ENCODE data around the gene ADCK1. TPM values are rescaled to one million over a fixed set of nuclear protein-coding genes. Genes with fewer than 3 reads are reported as not detected.
A peak's percentile ranks its signal among the peaks of the same experiment; 100 is the strongest.
"Not testable (repeated sequence)": the region's sequence is repeated elsewhere in the genome, so short reads cannot be mapped to it uniquely, and the experiment has no call there.

The ADCK1 gene
- total RNA-seq, 2 donors from 2014 or later = 6.9 to 7.4 TPM

- Mint-ChIP-seq H3K4me3 (no peak overlapping the region), H3K27me3 (ENCODE audit: insufficient read depth) (no peaks in the 10 kb centered on the region), H3K36me3 (ENCODE audit: low read depth) (no peaks in the 10 kb centered on the region), H3K9me3 (peaks cover 59% of the 10 kb centered on the region), H3K4me1 (no peaks in the 10 kb centered on the region), H3K27ac (no peak overlapping the region)
- Histone ChIP-seq H3K36me3 (ENCODE audit: control insufficient read depth, insufficient read depth, low read length) (no peaks in the 10 kb centered on the region), H3K9me3 (ENCODE audit: control insufficient read depth, low read length) (peaks cover 28% of the 10 kb centered on the region), H3K27ac (ENCODE audit: low read depth, low read length) (no peak overlapping the region), H3K27me3 (ENCODE audit: control insufficient read depth, insufficient read depth, low read length, poor library complexity, severe bottlenecking) (no peaks in the 10 kb centered on the region), H3K4me3 (ENCODE audit: low read length) (no peak overlapping the region), H3K9ac (ENCODE audit: extremely low read depth, low read length, poor library complexity, severe bottlenecking) (no peak overlapping the region), H3K4me1 (ENCODE audit: control insufficient read depth, insufficient read depth, low read length) (no peaks in the 10 kb centered on the region)
- 71 to 75% methylated on average over 4 of the region's 4 CpGs for WGBS, 2 experiments (ENCODE audit: insufficient coverage in 1 of 2, insufficient read length in 1 of 2)
- DNase-seq = no peak
- no peak for TF ChIP-seq CTCF (conservative IDR thresholded peaks at IDR 0.05)
Measured at GRCh38 chr14:77947372-77947771, 147.5 kb downstream of the ADCK1 start.

GRCh38 chr14:77950371-77951063 lies 150.6 kb downstream of the ADCK1 start:
- Histone ChIP-seq H3K9ac (ENCODE audit: extremely low read depth, low read length, poor library complexity, severe bottlenecking) (no peak overlapping the region), H3K4me1 (ENCODE audit: control insufficient read depth, insufficient read depth, low read length) (no peaks in the 10 kb centered on the region), H3K9me3 (ENCODE audit: control insufficient read depth, low read length) (peaks cover 37% of the 10 kb centered on the region), H3K27ac (ENCODE audit: low read depth, low read length) (no peak overlapping the region), H3K36me3 (ENCODE audit: control insufficient read depth, insufficient read depth, low read length) (no peaks in the 10 kb centered on the region), H3K4me3 (ENCODE audit: low read length) (no peak overlapping the region), H3K27me3 (ENCODE audit: control insufficient read depth, insufficient read depth, low read length, poor library complexity, severe bottlenecking) (no peaks in the 10 kb centered on the region)
- no peak overlapping the region for H3K4me3 Mint-ChIP-seq
- no peak overlapping the region for H3K27ac Mint-ChIP-seq
- no peaks in the 10 kb centered on the region for H3K36me3 Mint-ChIP-seq (ENCODE audit: low read depth)
- DNase-seq = no peak
- no peak for TF ChIP-seq CTCF (conservative IDR thresholded peaks at IDR 0.05)
- no peaks in the 10 kb centered on the region for H3K27me3 Mint-ChIP-seq (ENCODE audit: insufficient read depth)
- H3K9me3 Mint-ChIP-seq = peaks cover 44% of the 10 kb centered on the region
- 90 to 91% methylated on average over 2 to 5 of the region's 5 CpGs for WGBS, 2 experiments (ENCODE audit: insufficient coverage in 1 of 2, insufficient read length in 1 of 2)
- no peaks in the 10 kb centered on the region for H3K4me1 Mint-ChIP-seq

GRCh38 chr14:77955816-77956484 lies 156.0 kb downstream of the ADCK1 start:
- no peak overlapping the region for H3K27ac Mint-ChIP-seq
- H3K4me3 ChIP-seq (ENCODE audit: low read length) = no peak overlapping the region
- no peaks in the 10 kb centered on the region for H3K27me3 ChIP-seq (ENCODE audit: control insufficient read depth, insufficient read depth, low read length, poor library complexity, severe bottlenecking)
- H3K27me3 Mint-ChIP-seq (ENCODE audit: insufficient read depth) = peaks cover 7% of the 10 kb centered on the region
- H3K4me3 Mint-ChIP-seq = no peak overlapping the region
- WGBS, 2 experiments (ENCODE audit: insufficient coverage in 1 of 2, insufficient read length in 1 of 2) = 70 to 71% methylated on average over 6 to 13 of the region's 13 CpGs
- H3K4me1 Mint-ChIP-seq = peaks cover 10% of the 10 kb centered on the region
- peak; percentile 55 for DNase-seq
- H3K36me3 ChIP-seq (ENCODE audit: control insufficient read depth, insufficient read depth, low read length) = no peaks in the 10 kb centered on the region
- peaks cover 11% of the 10 kb centered on the region for H3K9me3 ChIP-seq (ENCODE audit: control insufficient read depth, low read length)
- H3K4me1 ChIP-seq (ENCODE audit: control insufficient read depth, insufficient read depth, low read length) = peaks cover 4% of the 10 kb centered on the region
- peaks cover 7% of the 10 kb centered on the region for H3K9me3 Mint-ChIP-seq
- no peaks in the 10 kb centered on the region for H3K36me3 Mint-ChIP-seq (ENCODE audit: low read depth)
- no peak overlapping the region for H3K27ac ChIP-seq (ENCODE audit: low read depth, low read length)
- no peak for TF ChIP-seq CTCF (conservative IDR thresholded peaks at IDR 0.05)
- H3K9ac ChIP-seq (ENCODE audit: extremely low read depth, low read length, poor library complexity, severe bottlenecking) = no peak overlapping the region

- peaks cover 11% of the 10 kb centered on the region for H3K27me3 Mint-ChIP-seq (ENCODE audit: insufficient read depth)
- WGBS, 2 experiments (ENCODE audit: insufficient coverage in 1 of 2, insufficient read length in 1 of 2) = 67% methylated on average over 2 to 3 of the region's 3 CpGs
- H3K9ac ChIP-seq (ENCODE audit: extremely low read depth, low read length, poor library complexity, severe bottlenecking); H3K27ac Mint-ChIP-seq; H3K9me3 Mint-ChIP-seq; H3K27me3 ChIP-seq (ENCODE audit: control insufficient read depth, insufficient read depth, low read length, poor library complexity, severe bottlenecking); H3K27ac ChIP-seq (ENCODE audit: low read depth, low read length); H3K4me1 ChIP-seq (ENCODE audit: control insufficient read depth, insufficient read depth, low read length); H3K36me3 Mint-ChIP-seq (ENCODE audit: low read depth); H3K36me3 ChIP-seq (ENCODE audit: control insufficient read depth, insufficient read depth, low read length); H3K9me3 ChIP-seq (ENCODE audit: control insufficient read depth, low read length); H3K4me3 Mint-ChIP-seq; H3K4me3 ChIP-seq (ENCODE audit: low read length); DNase-seq: not testable (repeated sequence)
- peaks cover 10% of the 10 kb centered on the region for H3K4me1 Mint-ChIP-seq
Measured at GRCh38 chr14:77959686-77960085, 159.8 kb downstream of the ADCK1 start.
